Ovary (tissue), 9 donors: ENCODE measurements around the gene NKAIN2. TPM values are rescaled to one million over a fixed set of nuclear protein-coding genes. Genes with fewer than 3 reads are reported as not detected.

Source experiments
- DNase-seq, 5 donors: peaks; one replicate each; pipeline ENCODE4 v3.0.0-alpha.2; 2019 to 2020
- H3K27ac ChIP-seq, 2 donors: fragments of 200-600 bp; one replicate each; pipeline versions ENCODE4 v1.5.1 to v1.8.0; 2019 to 2022
- H3K27me3 ChIP-seq: fragments of 200-600 bp; one replicate; pipeline ENCODE4 v1.8.0; 2022
- H3K36me3 ChIP-seq: fragments of 200-600 bp; sonication (generic); one replicate; pipeline ENCODE4 v1.5.1; 2019
- H3K4me1 ChIP-seq: one replicate; pipeline ENCODE4 v1.8.1; 2013; ENCODE audit warnings: mild to moderate bottlenecking, moderate library complexity; ENCODE audit not compliant: insufficient read depth
- H3K4me3 ChIP-seq: fragments of 200-600 bp; sonication (generic); one replicate; pipeline ENCODE4 v1.5.1; 2017
- H3K9me3 ChIP-seq, 2 donors: fragments of 200-600 bp in 1 of 2; sonication (generic) in 1 of 2; one replicate each; pipeline versions ENCODE4 v1.5.1 to v1.8.1; 2013 to 2019; ENCODE audit warnings: mild to moderate bottlenecking in 1 of 2, moderate library complexity in 1 of 2
- EP300 ChIP-seq: sonication (generic); formaldehyde crosslinking; IDR thresholded peaks from one replicate; pipeline ENCODE4 v1.6.1; 2017; ENCODE audit warnings: antibody characterized with exemption
- POLR2A ChIP-seq: fragments of 450-650 bp; IDR thresholded peaks from one replicate; pipeline ENCODE4 v1.6.1; 2017; ENCODE audit warnings: antibody characterized with exemption, mild to moderate bottlenecking, moderate library complexity
- WGBS, 3 donors: extraction: QIAGEN DNeasy Blood & Tissue Kit in 1 of 3; methylation state at CpG; one replicate each; pipeline versions ENCODE4 v1.1.5 to v1.1.7; 2013 to 2017; 5-methylcytosine and 5-hydroxymethylcytosine counted together
- intact Hi-C, 4 donors: fragments of 100-400 bp; cut with DNase I; formaldehyde crosslinking; loops; one replicate each; pipeline versions ENCODE4 v1.11.0 to v1.15.1; 2022 to 2023
- polyA plus RNA-seq, 2 donors: library from polyadenylated mRNA; stranded (reverse); fragments of 200-250 nt in 1 of 2; fragments of 350-450 nt in 1 of 2; fragmentation: Illumina TruSeq in 1 of 2; extraction: RNeasy Lipid Tissue Mini Kit (QIAGEN cat#74804) in 1 of 2; gene quantifications; one replicate each; pipeline ENCODE4 v1.2.3, GENCODE V29; 2013 to 2014
- total RNA-seq, 7 donors: library from RNA; depleted of rRNA in 2 of 7; stranded (reverse); fragments of >200 nt in 2 of 7; fragmentation: NEBNext Ultra II Directional in 3 of 7; extraction: Animal tissue kit (Norgen Biotek cat#: 25700) in 3 of 7; gene quantifications; one replicate each; pipeline versions ENCODE4 v1.1.0 to v1.2.4, GENCODE V29; 2016 to 2023
- TF ChIP-seq, protein P1 (sequence below), 3 donors: fragments of 450-650 bp in 2 of 3; fragments of 200-600 bp in 1 of 3; IDR thresholded peaks; one replicate each; pipeline versions ENCODE4 v1.5.1 to v1.8.0; 2016 to 2022; ENCODE audit warnings: antibody characterized with exemption in 3 of 3, mild to moderate bottlenecking in 1 of 3
- donor health status: DM: no; HTN: no; CAD: no; lungs with moderate emphysema.
- donor health status: DM: no; HTN: no; CAD: no.
- donor health status: Bipolar disorder and iron deficiency.
- donor health status: DM: yes; HTN: yes; CAD: no.
- donor health status: DM: no; HTN: no; CAD: no.
- donor health status: DM: yes; HTN: yes; CAD: no.

NKAIN2 gene
- total and polyA plus RNA-seq, 9 donors, result 0.13 to 1.0 (median 0.40) TPM; not detected in 4

- Histone ChIP-seq H3K27me3 (no peaks in the 10 kb centered on the region), H3K4me3 (no peak overlapping the region), H3K27ac (no peak overlapping the region), H3K36me3 (no peaks in the 10 kb centered on the region), H3K4me1 (no peaks in the 10 kb centered on the region), H3K9me3 (no peaks in the 10 kb centered on the region)
- no peak for DNase-seq
- TF ChIP-seq POLR2A (no peak), EP300 (no peak)
- TF ChIP-seq, protein P1, sequence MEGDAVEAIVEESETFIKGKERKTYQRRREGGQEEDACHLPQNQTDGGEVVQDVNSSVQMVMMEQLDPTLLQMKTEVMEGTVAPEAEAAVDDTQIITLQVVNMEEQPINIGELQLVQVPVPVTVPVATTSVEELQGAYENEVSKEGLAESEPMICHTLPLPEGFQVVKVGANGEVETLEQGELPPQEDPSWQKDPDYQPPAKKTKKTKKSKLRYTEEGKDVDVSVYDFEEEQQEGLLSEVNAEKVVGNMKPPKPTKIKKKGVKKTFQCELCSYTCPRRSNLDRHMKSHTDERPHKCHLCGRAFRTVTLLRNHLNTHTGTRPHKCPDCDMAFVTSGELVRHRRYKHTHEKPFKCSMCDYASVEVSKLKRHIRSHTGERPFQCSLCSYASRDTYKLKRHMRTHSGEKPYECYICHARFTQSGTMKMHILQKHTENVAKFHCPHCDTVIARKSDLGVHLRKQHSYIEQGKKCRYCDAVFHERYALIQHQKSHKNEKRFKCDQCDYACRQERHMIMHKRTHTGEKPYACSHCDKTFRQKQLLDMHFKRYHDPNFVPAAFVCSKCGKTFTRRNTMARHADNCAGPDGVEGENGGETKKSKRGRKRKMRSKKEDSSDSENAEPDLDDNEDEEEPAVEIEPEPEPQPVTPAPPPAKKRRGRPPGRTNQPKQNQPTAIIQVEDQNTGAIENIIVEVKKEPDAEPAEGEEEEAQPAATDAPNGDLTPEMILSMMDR (IDR thresholded peaks at IDR 0.05), result no peak
- intact Hi-C loops, result no loop called here
These were observed 934.8 kb downstream of the NKAIN2 start for GRCh38 chr6:124738482-124738881.

DNA sequence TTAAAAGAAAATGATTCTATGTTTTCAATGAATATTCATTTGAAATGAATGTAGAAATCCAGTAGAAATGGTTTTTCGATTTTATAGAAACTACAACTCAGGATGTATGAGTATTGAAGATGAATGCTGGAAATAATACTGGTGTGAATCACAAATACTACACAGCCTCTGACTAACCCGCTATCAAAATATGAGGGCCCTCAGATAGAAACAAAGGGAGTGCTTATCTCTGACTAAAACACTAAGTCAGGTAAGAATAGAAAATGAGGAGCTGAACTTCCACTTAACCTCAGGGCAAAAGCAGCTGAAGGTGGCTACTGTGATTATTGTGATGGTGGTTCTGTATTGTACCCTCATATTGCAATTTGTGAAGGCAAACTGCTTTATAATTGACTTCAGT lies 937.7 kb downstream of the NKAIN2 start:
- H3K27me3 ChIP-seq, result no peaks in the 10 kb centered on the region
- no peak overlapping the region for H3K4me3 ChIP-seq
- H3K27ac ChIP-seq, result no peak overlapping the region
- H3K9me3 ChIP-seq, result no peaks in the 10 kb centered on the region
- H3K4me1 ChIP-seq, result no peaks in the 10 kb centered on the region
- 90 to 97% (median 90%) methylated on average over 2 of the region's 2 CpGs for WGBS, 3 donors
- no peak for DNase-seq
- TF ChIP-seq, protein P1 (IDR thresholded peaks at IDR 0.05), result no peak
- TF ChIP-seq EP300, result no peak
- TF ChIP-seq POLR2A, result no peak
- intact Hi-C loops, result no loop called here
- no peaks in the 10 kb centered on the region for H3K36me3 ChIP-seq

DNA sequence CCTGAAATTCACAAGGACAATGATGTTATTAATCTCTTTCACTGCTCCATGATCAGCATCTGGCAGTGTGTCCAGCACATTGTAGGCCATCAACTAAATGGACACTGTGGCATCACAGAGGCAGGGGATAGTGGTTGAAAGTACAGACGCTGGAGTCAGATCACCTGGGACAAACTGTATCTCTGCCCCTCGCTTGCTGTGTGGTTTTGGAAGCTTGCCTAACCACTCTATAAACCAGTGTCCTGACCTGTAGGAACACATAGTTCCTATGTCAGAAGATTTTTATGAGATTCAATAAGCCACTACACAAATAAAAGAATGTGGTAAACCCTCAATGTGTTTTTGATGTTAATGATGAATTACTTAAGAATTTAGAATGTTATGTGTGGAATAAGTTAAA lies 939.3 kb downstream of the NKAIN2 start:
- H3K9me3 ChIP-seq, result no peaks in the 10 kb centered on the region
- TF ChIP-seq EP300 (no peak), POLR2A (no peak)
- TF ChIP-seq, protein P1 (IDR thresholded peaks at IDR 0.05), result no peak
- WGBS, 3 donors, result 53 to 66% (median 62%) methylated on average over 2 of the region's 2 CpGs
- no peaks in the 10 kb centered on the region for H3K27me3 ChIP-seq
- H3K27ac ChIP-seq, result no peak overlapping the region
- DNase-seq, result no peak
- H3K36me3 ChIP-seq, result no peaks in the 10 kb centered on the region
- intact Hi-C loops, result no loop called here
- no peak overlapping the region for H3K4me3 ChIP-seq
- no peaks in the 10 kb centered on the region for H3K4me1 ChIP-seq

DNA sequence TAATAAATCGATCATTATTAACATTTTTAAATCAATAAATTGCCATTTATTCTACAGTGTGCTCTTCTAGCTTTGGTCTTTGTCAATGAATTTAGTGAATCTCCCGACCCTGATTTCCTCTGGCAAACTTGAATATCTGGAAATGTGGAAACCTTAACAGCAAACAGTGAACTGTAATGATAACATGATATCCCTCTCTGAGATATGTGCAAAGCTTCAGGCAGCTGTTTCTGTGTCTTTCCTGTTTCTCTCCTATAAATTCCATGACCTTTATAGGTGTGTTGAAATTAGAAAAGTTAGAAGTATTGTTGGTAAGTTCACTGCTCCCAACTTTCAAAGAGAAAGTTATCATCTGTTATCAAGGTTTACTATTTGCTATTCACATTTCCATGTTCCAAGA lies 939.8 kb downstream of the NKAIN2 start:
- DNase-seq, result no peak

More for the DNA sequence above, 939.8 kb downstream of the NKAIN2 start:
- no peak for TF ChIP-seq POLR2A
- TF ChIP-seq, protein P1 (IDR thresholded peaks at IDR 0.05), result no peak
- TF ChIP-seq EP300, result no peak
- intact Hi-C loops, result no loop called here
- WGBS, 3 donors, result 73 to 84% (median 75%) methylated on average over 2 of the region's 2 CpGs
- H3K9me3 ChIP-seq, result no peaks in the 10 kb centered on the region
- H3K36me3 ChIP-seq, result no peaks in the 10 kb centered on the region
- H3K27ac ChIP-seq, result no peak overlapping the region
- H3K4me3 ChIP-seq, result no peak overlapping the region
- no peaks in the 10 kb centered on the region for H3K4me1 ChIP-seq
- no peaks in the 10 kb centered on the region for H3K27me3 ChIP-seq
